Parathyroid adenoma (tissue), 2 donors: Measurements from ENCODE around the gene GLOD5.

Source experiments
- H2AFZ ChIP-seq: fragments of 300-600 bp; sonication (generic); one replicate; pipeline ENCODE4 v1.7.0; 2017; ENCODE audit warnings: antibody characterized with exemption, mild to moderate bottlenecking
- H3K27ac ChIP-seq: fragments of 300-600 bp; sonication (generic); one replicate; pipeline ENCODE4 v1.7.0; 2017
- H3K27me3 ChIP-seq: fragments of 300-600 bp; sonication (generic); one replicate; pipeline ENCODE4 v1.7.0; 2017; ENCODE audit warnings: low read length; ENCODE audit not compliant: control insufficient read depth, insufficient read depth
- H3K36me3 ChIP-seq: fragments of 300-600 bp; sonication (generic); one replicate; pipeline ENCODE4 v1.7.0; 2017; ENCODE audit warnings: low read length; ENCODE audit not compliant: control insufficient read depth, insufficient read depth
- H3K4me1 ChIP-seq: fragments of 300-600 bp; sonication (generic); one replicate; pipeline ENCODE4 v1.7.0; 2017; ENCODE audit warnings: control low read depth
- H3K4me2 ChIP-seq: fragments of 300-600 bp; sonication (generic); one replicate; pipeline ENCODE4 v1.7.0; 2017; ENCODE audit warnings: low read length
- H3K4me3 ChIP-seq: fragments of 300-600 bp; sonication (generic); one replicate; pipeline ENCODE4 v1.7.0; 2017; ENCODE audit warnings: low read depth, low read length
- H3K79me2 ChIP-seq: fragments of 300-600 bp; sonication (generic); one replicate; pipeline ENCODE4 v1.7.0; 2017; ENCODE audit warnings: control low read depth
- H3K9ac ChIP-seq: fragments of 300-600 bp; sonication (generic); one replicate; pipeline ENCODE4 v1.7.0; 2017; ENCODE audit warnings: mild to moderate bottlenecking
- H3K9me3 ChIP-seq: fragments of 300-600 bp; sonication (generic); one replicate; pipeline ENCODE4 v1.7.0; 2017; ENCODE audit warnings: low read length; ENCODE audit not compliant: control insufficient read depth
- CTCF ChIP-seq: fragments of 300-600 bp; sonication (generic); IDR thresholded peaks from one replicate; pipeline ENCODE4 v1.7.0; 2017; ENCODE audit warnings: antibody characterized with exemption, mild to moderate bottlenecking
- donor health status: primary hyperparathyroidism.

GLOD5 gene

GRCh38 chrX:48782216-48782615 is 20.7 kb downstream of the GLOD5 start:
- Histone ChIP-seq H3K36me3 (no peaks in the 10 kb centered on the region), H3K9me3 (no peaks in the 10 kb centered on the region), H2AFZ (no peak overlapping the region), H3K4me2 (no peak overlapping the region), H3K79me2 (no peaks in the 10 kb centered on the region), H3K27me3 (no peaks in the 10 kb centered on the region), H3K4me1 (no peaks in the 10 kb centered on the region), H3K9ac (no peak overlapping the region), H3K27ac (no peak overlapping the region), H3K4me3 (no peak overlapping the region)
- no peak for TF ChIP-seq CTCF

DNA sequence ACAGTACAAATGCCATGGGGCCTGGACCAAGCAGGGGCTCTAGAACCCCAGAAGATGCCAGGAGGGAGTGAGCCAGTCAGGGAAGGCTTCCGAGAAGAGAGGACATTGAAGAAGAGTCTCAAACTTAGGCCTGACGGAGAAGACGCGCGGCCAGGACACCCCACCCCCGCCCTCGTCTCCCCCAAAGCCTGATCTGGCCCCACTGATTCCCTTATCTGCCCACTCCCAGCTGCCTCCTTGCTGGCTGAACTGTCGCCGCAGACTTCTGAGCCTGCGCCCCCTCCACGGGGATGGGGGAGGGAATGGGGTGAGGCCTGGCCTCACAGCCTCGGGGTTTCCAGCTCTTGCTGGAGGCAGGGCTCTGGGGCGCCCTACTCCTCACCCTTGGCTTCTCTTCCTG is 21.2 kb downstream of the GLOD5 start:
- Histone ChIP-seq H3K27ac (no peak overlapping the region), H3K79me2 (no peaks in the 10 kb centered on the region), H3K36me3 (no peaks in the 10 kb centered on the region), H3K9ac (no peak overlapping the region), H3K27me3 (no peaks in the 10 kb centered on the region), H3K4me1 (no peaks in the 10 kb centered on the region), H3K9me3 (no peaks in the 10 kb centered on the region), H3K4me2 (no peak overlapping the region), H3K4me3 (no peak overlapping the region), H2AFZ (no peak overlapping the region)
- no peak for TF ChIP-seq CTCF

- H3K4me3 ChIP-seq = no peak overlapping the region
- no peaks in the 10 kb centered on the region for H3K9me3 ChIP-seq
- no peaks in the 10 kb centered on the region for H3K36me3 ChIP-seq
- no peaks in the 10 kb centered on the region for H3K4me1 ChIP-seq
- H3K27me3 ChIP-seq = no peaks in the 10 kb centered on the region
- H2AFZ ChIP-seq = no peak overlapping the region
- H3K4me2 ChIP-seq = no peak overlapping the region
- H3K27ac ChIP-seq = no peak overlapping the region
- H3K9ac ChIP-seq = no peak overlapping the region
- no peaks in the 10 kb centered on the region for H3K79me2 ChIP-seq
- no peak for TF ChIP-seq CTCF
Observed at GRCh38 chrX:48784726-48785125, 23.2 kb downstream of the GLOD5 start.

DNA sequence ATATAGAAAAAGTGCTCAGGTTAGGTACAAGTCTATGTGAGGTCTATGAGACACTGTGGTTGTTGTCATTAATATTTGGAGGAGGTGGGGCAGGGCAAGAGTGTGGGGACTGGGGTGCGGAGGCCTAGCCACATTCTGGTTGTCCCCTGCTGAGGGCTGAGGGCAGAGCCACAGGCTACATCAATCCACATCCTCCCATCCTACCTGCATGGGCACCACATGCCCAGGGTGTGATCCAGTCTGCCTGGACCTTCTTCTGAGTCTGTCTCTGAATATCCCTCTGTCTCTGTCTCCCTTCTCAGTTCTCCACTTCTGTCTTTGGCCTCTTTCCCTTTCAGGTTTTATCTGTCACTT is 23.6 kb downstream of the GLOD5 start:
- Histone ChIP-seq H3K36me3 (no peaks in the 10 kb centered on the region), H3K4me1 (no peaks in the 10 kb centered on the region), H3K9ac (no peak overlapping the region), H3K27me3 (no peaks in the 10 kb centered on the region), H3K4me3 (no peak overlapping the region), H3K27ac (no peak overlapping the region), H3K79me2 (no peaks in the 10 kb centered on the region), H3K9me3 (no peaks in the 10 kb centered on the region), H2AFZ (no peak overlapping the region), H3K4me2 (no peak overlapping the region)
- TF ChIP-seq CTCF = no peak

- Histone ChIP-seq H3K9ac (no peak overlapping the region), H3K27me3 (no peaks in the 10 kb centered on the region), H3K4me2 (no peak overlapping the region), H3K36me3 (no peaks in the 10 kb centered on the region), H2AFZ (no peak overlapping the region), H3K4me3 (no peak overlapping the region), H3K4me1 (no peaks in the 10 kb centered on the region), H3K27ac (no peak overlapping the region), H3K79me2 (no peaks in the 10 kb centered on the region), H3K9me3 (no peaks in the 10 kb centered on the region)
- no peak for TF ChIP-seq CTCF
Observed at GRCh38 chrX:48785540-48786214, 24.1 kb downstream of the GLOD5 start.
